ENCODE data around the gene ARHGAP40. TPM values are rescaled to one million over a fixed set of nuclear protein-coding genes. Genes with fewer than 3 reads are reported as not detected.
A peak's percentile ranks its signal among the peaks of the same experiment; 100 is the strongest.

ARHGAP40 gene
- total and polyA plus RNA-seq, 2 of the 13 experiments (the other 11 are each of a cell fraction or from before 2014, with no cell fraction given) = 0.75 to 2.1 TPM

DNA sequence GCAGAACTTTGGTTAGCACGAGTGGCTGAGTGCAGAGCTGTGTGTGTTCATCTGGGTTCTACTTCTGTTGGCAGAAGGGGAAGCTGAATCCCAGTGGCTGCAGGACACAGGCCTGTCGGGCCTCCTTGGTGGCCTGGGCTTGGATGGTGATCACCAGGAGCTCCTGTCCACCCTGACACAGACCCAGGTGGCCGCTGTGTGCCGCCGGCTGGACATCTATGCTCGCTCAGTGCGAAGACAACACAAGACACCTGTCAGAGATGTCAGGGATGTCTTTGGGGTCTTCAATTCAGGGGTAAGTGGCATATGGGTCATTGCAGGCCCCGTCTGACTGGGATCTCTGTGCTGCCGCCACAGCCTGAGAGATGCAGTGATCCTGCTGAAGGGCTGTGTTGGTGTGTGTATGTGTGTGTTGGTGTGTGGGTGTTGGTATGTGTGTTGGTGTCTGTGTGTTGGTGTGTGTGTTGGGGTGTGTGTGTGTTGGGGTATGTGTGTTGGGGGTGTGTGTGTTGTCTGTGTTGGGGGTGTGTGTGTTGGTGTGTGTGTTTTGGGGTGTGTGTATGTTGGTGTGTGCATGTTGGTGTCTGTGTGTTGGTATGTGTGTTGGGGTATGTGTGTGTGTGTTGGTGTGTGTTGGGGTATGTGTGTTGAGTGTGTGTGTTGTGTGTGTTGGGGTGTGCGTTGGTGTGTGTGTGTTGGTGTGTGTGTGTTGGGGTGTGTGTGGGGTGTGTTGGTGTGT, 25.5 kb downstream of the ARHGAP40 start (continued):
- peak; percentile 72; the same call in 1 of the 2 replicates for TF ChIP-seq TRIM22 (IDR thresholded peaks at IDR 0.05)
- no peak for TF ChIP-seq ZNF577 (CRISPR knock-in tag; IDR thresholded peaks at IDR 0.05; ENCODE audit: borderline replicate concordance, low read depth)
- TF ChIP-seq ZNF382 (CRISPR knock-in tag; IDR thresholded peaks at IDR 0.05; ENCODE audit: borderline replicate concordance) = no peak
- no peak for TF ChIP-seq POLR2A (IDR thresholded peaks at IDR 0.05; ENCODE audit: insufficient read depth in 1 of 2, low read depth in 2 of 2, low read length in 2 of 2)
- TF ChIP-seq ATAD3A (CRISPR knock-in tag; IDR thresholded peaks at IDR 0.05) = no peak
- TF ChIP-seq RXRB (CRISPR knock-in tag; IDR thresholded peaks at IDR 0.05; ENCODE audit: borderline replicate concordance) = no peak
- TF ChIP-seq ZBTB3 (CRISPR knock-in tag; IDR thresholded peaks at IDR 0.05; ENCODE audit: borderline replicate concordance, low read depth) = no peak
- no peak for TF ChIP-seq ZZZ3 (CRISPR knock-in tag; IDR thresholded peaks at IDR 0.05; ENCODE audit: borderline replicate concordance)
- no peak for TF ChIP-seq HDAC2 (CRISPR knock-in tag; IDR thresholded peaks at IDR 0.05)
- TF ChIP-seq PHB2 (IDR thresholded peaks at IDR 0.05; ENCODE audit: partially characterized antibody) = peak; percentile 66
- no peak for TF ChIP-seq ZFY (CRISPR knock-in tag; IDR thresholded peaks at IDR 0.05)
- TF ChIP-seq ZBTB40 (IDR thresholded peaks at IDR 0.05) = no peak
- TF ChIP-seq ZBTB40 (CRISPR knock-in tag; IDR thresholded peaks at IDR 0.05) = no peak
- TF ChIP-seq FOXK2 (IDR thresholded peaks at IDR 0.05) = peak; percentile 25; the same call in 1 of the 2 replicates
- no peak for TF ChIP-seq PAXIP1 (CRISPR knock-in tag; conservative IDR thresholded peaks at IDR 0.05)
- TF ChIP-seq ZNF768 (CRISPR knock-in tag; IDR thresholded peaks at IDR 0.05) = 0 out of 2 replicates have a peak, but pooled peaks have one; percentile 17
- TF ChIP-seq ZNF570 (CRISPR knock-in tag; IDR thresholded peaks at IDR 0.05; ENCODE audit: borderline replicate concordance) = no peak
